Measurements from ENCODE around the gene MYO18B. TPM values are rescaled to one million over a fixed set of nuclear protein-coding genes. Genes with fewer than 3 reads are reported as not detected.

Gene MYO18B
- total RNA-seq, 8 experiments from 2014 or later: 0.09 to 0.91 (median 0.32) TPM

Other genes starting within 250 kb of the MYO18B start
- 10 to 100 TPM in 6 of 8 experiments, 1 to 10 TPM in 2; 7.0 to 24.2 (median 15.6) TPM for gene GRK3, start 177.5 kb upstream of the MYO18B start, total RNA-seq

Measured in motor neuron (in vitro differentiated cells).